Measurements from ENCODE around the gene PLS1.
"Not testable (repeated sequence)": the region's sequence is repeated elsewhere in the genome, so short reads cannot be mapped to it uniquely, and the experiment has no call there.

The PLS1 gene

GRCh38 chr3:142596726-142597088 lies 514 bp downstream of the PLS1 start:
- peak; percentile 53 for DNase-seq

- DNase-seq, result no peak
Measured at GRCh38 chr3:142597906-142598305, 1.7 kb downstream of the PLS1 start.

GRCh38 chr3:142601713-142602112 lies 5.5 kb downstream of the PLS1 start:
- no peak for DNase-seq

GRCh38 chr3:142602619-142603385 lies 6.6 kb downstream of the PLS1 start:
- DNase-seq, result no peak

GRCh38 chr3:142603386-142603705 lies 7.2 kb downstream of the PLS1 start:
- DNase-seq, result not testable (repeated sequence)

GRCh38 chr3:142604940-142605339 lies 8.7 kb downstream of the PLS1 start:
- no peak for DNase-seq

GRCh38 chr3:142608631-142609030 lies 12.4 kb downstream of the PLS1 start:
- DNase-seq, result no peak

GRCh38 chr3:142609136-142609535 lies 12.9 kb downstream of the PLS1 start:
- no peak for DNase-seq

GRCh38 chr3:142611206-142611605 lies 15.0 kb downstream of the PLS1 start:
- DNase-seq, result no peak

GRCh38 chr3:142613491-142613890 lies 17.3 kb downstream of the PLS1 start:
- no peak for DNase-seq

- DNase-seq, result no peak
Measured at GRCh38 chr3:142614059-142614626, 17.9 kb downstream of the PLS1 start.

GRCh38 chr3:142615171-142615570 lies 19.0 kb downstream of the PLS1 start:
- no peak for DNase-seq

GRCh38 chr3:142618917-142619461 lies 22.8 kb downstream of the PLS1 start:
- peak; percentile 97 for DNase-seq

GRCh38 chr3:142622405-142622804 lies 26.2 kb downstream of the PLS1 start:
- DNase-seq, result no peak

GRCh38 chr3:142623194-142623593 lies 27.0 kb downstream of the PLS1 start:
- no peak for DNase-seq

GRCh38 chr3:142624341-142625152 lies 28.4 kb downstream of the PLS1 start:
- no peak for DNase-seq

- no peak for DNase-seq
Measured at GRCh38 chr3:142625153-142625440, 28.9 kb downstream of the PLS1 start.

- DNase-seq, result no peak
Measured at GRCh38 chr3:142626971-142627370, 30.8 kb downstream of the PLS1 start.

- no peak for DNase-seq
Measured at GRCh38 chr3:142628801-142629200, 32.6 kb downstream of the PLS1 start.

GRCh38 chr3:142633073-142633472 lies 36.9 kb downstream of the PLS1 start:
- peak; percentile 17 for DNase-seq

- no peak for DNase-seq
Measured at GRCh38 chr3:142636050-142636449, 39.9 kb downstream of the PLS1 start.

- DNase-seq, result no peak
Measured at GRCh38 chr3:142636664-142637063, 40.5 kb downstream of the PLS1 start.

- DNase-seq, result peak; percentile 28
Measured at GRCh38 chr3:142638291-142638690, 42.1 kb downstream of the PLS1 start.

- DNase-seq, result no peak
Measured at GRCh38 chr3:142641504-142641903, 45.3 kb downstream of the PLS1 start.

All from NCI-H1694 treated with DMSO at 0.1 percent for 48 hours (cell line).